Measurements from ENCODE around the gene KCTD8.

DNA sequence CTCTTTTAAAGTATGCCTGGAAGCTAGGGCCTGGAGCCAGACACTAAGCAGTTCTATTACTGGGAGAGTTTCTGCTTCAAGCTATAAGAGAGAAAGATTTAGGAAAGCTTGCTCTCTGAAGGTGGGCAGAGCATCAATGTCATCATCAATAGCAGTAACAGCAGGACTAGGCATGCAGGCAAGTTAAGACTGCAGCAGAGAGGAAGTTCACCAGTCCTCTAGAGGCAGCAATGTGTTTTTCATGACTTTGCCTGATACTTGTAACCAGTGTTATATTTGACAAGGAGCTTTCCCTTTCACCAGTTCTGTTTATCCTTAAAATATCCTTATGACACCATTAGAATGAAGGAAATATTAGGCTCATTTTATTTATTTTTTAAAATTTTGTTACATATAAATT is 237.9 kb downstream of the KCTD8 start:
- TF ChIP-seq, protein P1, sequence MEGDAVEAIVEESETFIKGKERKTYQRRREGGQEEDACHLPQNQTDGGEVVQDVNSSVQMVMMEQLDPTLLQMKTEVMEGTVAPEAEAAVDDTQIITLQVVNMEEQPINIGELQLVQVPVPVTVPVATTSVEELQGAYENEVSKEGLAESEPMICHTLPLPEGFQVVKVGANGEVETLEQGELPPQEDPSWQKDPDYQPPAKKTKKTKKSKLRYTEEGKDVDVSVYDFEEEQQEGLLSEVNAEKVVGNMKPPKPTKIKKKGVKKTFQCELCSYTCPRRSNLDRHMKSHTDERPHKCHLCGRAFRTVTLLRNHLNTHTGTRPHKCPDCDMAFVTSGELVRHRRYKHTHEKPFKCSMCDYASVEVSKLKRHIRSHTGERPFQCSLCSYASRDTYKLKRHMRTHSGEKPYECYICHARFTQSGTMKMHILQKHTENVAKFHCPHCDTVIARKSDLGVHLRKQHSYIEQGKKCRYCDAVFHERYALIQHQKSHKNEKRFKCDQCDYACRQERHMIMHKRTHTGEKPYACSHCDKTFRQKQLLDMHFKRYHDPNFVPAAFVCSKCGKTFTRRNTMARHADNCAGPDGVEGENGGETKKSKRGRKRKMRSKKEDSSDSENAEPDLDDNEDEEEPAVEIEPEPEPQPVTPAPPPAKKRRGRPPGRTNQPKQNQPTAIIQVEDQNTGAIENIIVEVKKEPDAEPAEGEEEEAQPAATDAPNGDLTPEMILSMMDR (IDR thresholded peaks at IDR 0.05; ENCODE audit: extremely low read depth in 1 of 2, insufficient read depth in 1 of 2, low read depth in 1 of 2, low read length in 2 of 2): no peak
- TF ChIP-seq EZH2 (IDR thresholded peaks at IDR 0.05; ENCODE audit: borderline replicate concordance, low read depth, low read length, severe bottlenecking) (no peak), GATA2 (IDR thresholded peaks at IDR 0.05; ENCODE audit: insufficient read depth, insufficient read length, low read depth, low read length) (no peak), POLR2AphosphoS5 (IDR thresholded peaks at IDR 0.05; ENCODE audit: insufficient read depth, low read depth, low read length) (no peak)
